ENCODE results near the gene COMMD6.
"Not testable (repeated sequence)": the region's sequence is repeated elsewhere in the genome, so short reads cannot be mapped to it uniquely, and the experiment has no call there.

COMMD6 gene
- 39.4 to 81.4 (median 62.9) reads per million in 4 donors for total RNA-seq

GRCh38 chr13:75537401-75538365 lies at the start of gene COMMD6:
Gene COMMD6, minus strand, starts transcription at chr13:75537841. Its CDS starts 36 bp downstream, at chr13:75537805.
- peak; percentile 23 to 82 (median 56) for DNase-seq

GRCh38 chr13:75585153-75585552 lies 47.5 kb upstream of the COMMD6 start:
- no peak for DNase-seq

- DNase-seq: no peak
Measured at GRCh38 chr13:75583091-75583490, 45.5 kb upstream of the COMMD6 start.

- no peak for DNase-seq
Measured at GRCh38 chr13:75581874-75582640, 44.4 kb upstream of the COMMD6 start.

- no peak for DNase-seq
Measured at GRCh38 chr13:75579529-75579928, 41.9 kb upstream of the COMMD6 start.

- DNase-seq: no peak
Measured at GRCh38 chr13:75569576-75569975, 31.9 kb upstream of the COMMD6 start.

GRCh38 chr13:75566658-75567057 lies 29.0 kb upstream of the COMMD6 start:
- DNase-seq: no peak

GRCh38 chr13:75558145-75558840 lies 20.7 kb upstream of the COMMD6 start:
- no peak for DNase-seq

GRCh38 chr13:75556961-75557360 lies 19.3 kb upstream of the COMMD6 start:
- DNase-seq: no peak

- DNase-seq: no peak
Measured at GRCh38 chr13:75555836-75556235, 18.2 kb upstream of the COMMD6 start.

- DNase-seq: no peak
Measured at GRCh38 chr13:75554981-75555380, 17.3 kb upstream of the COMMD6 start.

- no peak for DNase-seq
Measured at GRCh38 chr13:75554464-75554863, 16.8 kb upstream of the COMMD6 start.

GRCh38 chr13:75550159-75550567 lies 12.5 kb upstream of the COMMD6 start:
- peak in 2 of 5 donors; percentile 1 to 4 for DNase-seq

- DNase-seq: peak; percentile 93 to 97 (median 96)
Measured at GRCh38 chr13:75549262-75550158, 11.9 kb upstream of the COMMD6 start, which contains the start of gene UCHL3. Gene UCHL3, plus strand, starts transcription at chr13:75549791. Its CDS starts 30 bp downstream, at chr13:75549821.

GRCh38 chr13:75547917-75548316 lies 10.3 kb upstream of the COMMD6 start:
- no peak for DNase-seq

GRCh38 chr13:75545386-75545785 lies 7.7 kb upstream of the COMMD6 start:
- DNase-seq: not testable (repeated sequence)

GRCh38 chr13:75544681-75545330 lies 7.2 kb upstream of the COMMD6 start:
- DNase-seq: no peak

GRCh38 chr13:75541961-75542360 lies 4.3 kb upstream of the COMMD6 start:
- DNase-seq: no peak

GRCh38 chr13:75541287-75541686 lies 3.6 kb upstream of the COMMD6 start:
- DNase-seq: no peak

GRCh38 chr13:75533861-75534260 lies 3.8 kb downstream of the COMMD6 start:
- no peak for DNase-seq

GRCh38 chr13:75530549-75530961 lies 7.1 kb downstream of the COMMD6 start:
- peak in 1 of 5 donors; percentile 13 for DNase-seq

All from T-helper 1 cell (primary cell).